ENCODE results near the gene NKD2. TPM values are rescaled to one million over a fixed set of nuclear protein-coding genes. Genes with fewer than 3 reads are reported as not detected.

Gene NKD2
- polyA plus RNA-seq, 1 of the 3 experiments (the other 2 are of a cell fraction), result not detected

- POLR2A ChIA-PET, result no interaction called here
- Histone ChIP-seq H3K27me3 (ENCODE audit: insufficient read depth) (peaks cover 33% of the 10 kb centered on the region), H3F3A (replicated peaks; ENCODE audit: insufficient read depth) (no peaks in the 10 kb centered on the region), H3K4me3 (ENCODE audit: low read depth in 2 of 2, low read length in 1 of 2) (no peak overlapping the region), H3K9me2 (no peaks in the 10 kb centered on the region), H3K4me2 (no peak overlapping the region), H3K9me3 (no peaks in the 10 kb centered on the region), H3K36me3 (replicated peaks in 1 of 2; ENCODE audit: control insufficient read depth in 1 of 2, insufficient read depth in 2 of 2, low read length in 1 of 2) (no peaks in the 10 kb centered on the region), H2AFZ (ENCODE audit: low read depth) (no peak overlapping the region), H4K20me1 (ENCODE audit: insufficient read depth) (no peaks in the 10 kb centered on the region), H3K27ac (ENCODE audit: low read depth in 2 of 2, low read length in 1 of 2) (no peak overlapping the region), H3K79me2 (ENCODE audit: insufficient read depth) (no peaks in the 10 kb centered on the region), H3K9ac (no peak overlapping the region), H3K4me1 (ENCODE audit: control insufficient read depth in 1 of 2, insufficient read depth in 2 of 2, low read depth in 1 of 2, low read length in 1 of 2) (peaks cover 0 to 14% of the 10 kb centered on the region in 2 experiments; a peak in 1 of 4 replicates)
- TF ChIP-seq GABPA (IDR thresholded peaks at IDR 0.05; ENCODE audit: low read depth) (no peak), RFX5 (IDR thresholded peaks at IDR 0.05; ENCODE audit: low read length) (no peak), TCF12 (IDR thresholded peaks at IDR 0.05) (no peak), NRF1 (IDR thresholded peaks at IDR 0.05; ENCODE audit: low read depth, low read length) (no peak), USF2 (IDR thresholded peaks at IDR 0.05; ENCODE audit: borderline replicate concordance, low read depth, low read length) (no peak), JUND (IDR thresholded peaks at IDR 0.05) (no peak), CTCF (IDR thresholded peaks at IDR 0.05) (no peak), CHD2 (IDR thresholded peaks at IDR 0.05; ENCODE audit: low read length, partially characterized antibody) (no peak), RCOR1 (IDR thresholded peaks at IDR 0.05; ENCODE audit: low read length) (no peak)
- CTCF ChIA-PET, result interaction anchor here (1.3 kb wide), 1 partner anchor 209 kb away, joined by 3 read pairs; no protein-coding TSS in a partner anchor
- DNase-seq, result no peak
- 52% methylated on average over 9 of the region's 9 CpGs for whole genome bisulfite sequencing (ENCODE audit: low lambda C conversion rate)
These were observed 42.3 kb upstream of the NKD2 start for GRCh38 chr5:966345-966710.

GRCh38 chr5:966941-967340 lies 41.7 kb upstream of the NKD2 start:
- H3K4me3 ChIP-seq (ENCODE audit: low read depth in 2 of 2, low read length in 1 of 2), result no peak overlapping the region
- 42% methylated on average over 6 of the region's 6 CpGs for WGBS (ENCODE audit: low lambda C conversion rate)
- TF ChIP-seq EP300 (IDR thresholded peaks at IDR 0.05; ENCODE audit: borderline replicate concordance in 1 of 2, low read depth in 1 of 2, low read length in 1 of 2) (no peak), FOXJ3 (CRISPR knock-in tag; IDR thresholded peaks at IDR 0.05) (no peak), FOSL2 (IDR thresholded peaks at IDR 0.05; ENCODE audit: borderline replicate concordance, low read depth) (no peak), RFX5 (IDR thresholded peaks at IDR 0.05; ENCODE audit: low read length) (no peak), RXRA (IDR thresholded peaks at IDR 0.05; ENCODE audit: borderline replicate concordance, low read depth) (no peak), MEF2A (IDR thresholded peaks at IDR 0.05; ENCODE audit: borderline replicate concordance, low read depth) (no peak), NRF1 (IDR thresholded peaks at IDR 0.05; ENCODE audit: low read depth, low read length) (no peak), RAD21 (IDR thresholded peaks at IDR 0.05; ENCODE audit: low read length) (no peak)
- no peak overlapping the region for H3K4me2 ChIP-seq
- no peaks in the 10 kb centered on the region for H3K9me3 ChIP-seq
- H3K9ac ChIP-seq, result no peak overlapping the region
- H3K4me1 ChIP-seq (ENCODE audit: control insufficient read depth in 1 of 2, insufficient read depth in 2 of 2, low read depth in 1 of 2, low read length in 1 of 2), result peaks cover 0 to 14% of the 10 kb centered on the region in 2 experiments; a peak in 1 of 4 replicates
- no peaks in the 10 kb centered on the region for H4K20me1 ChIP-seq (ENCODE audit: insufficient read depth)
- no peaks in the 10 kb centered on the region for H3F3A ChIP-seq (replicated peaks; ENCODE audit: insufficient read depth)
- H3K79me2 ChIP-seq (ENCODE audit: insufficient read depth), result no peaks in the 10 kb centered on the region
- no peak overlapping the region for H2AFZ ChIP-seq (ENCODE audit: low read depth)
- CTCF ChIA-PET, result no interaction called here
- no peaks in the 10 kb centered on the region for H3K9me2 ChIP-seq
- H3K27ac ChIP-seq (ENCODE audit: low read depth in 2 of 2, low read length in 1 of 2), result no peak overlapping the region
- POLR2A ChIA-PET, result no interaction called here
- DNase-seq, result no peak
- H3K36me3 ChIP-seq (replicated peaks in 1 of 2; ENCODE audit: control insufficient read depth in 1 of 2, insufficient read depth in 2 of 2, low read length in 1 of 2), result no peaks in the 10 kb centered on the region
- H3K27me3 ChIP-seq (ENCODE audit: insufficient read depth), result peaks cover 33% of the 10 kb centered on the region
